ENCODE data around the gene ZNF423. TPM values are rescaled to one million over a fixed set of nuclear protein-coding genes. Genes with fewer than 3 reads are reported as not detected.
A peak's percentile ranks its signal among the peaks of the same experiment; 100 is the strongest.

Gene ZNF423
- total RNA-seq, 1 experiment from 2014 or later: 43.6 TPM

DNA sequence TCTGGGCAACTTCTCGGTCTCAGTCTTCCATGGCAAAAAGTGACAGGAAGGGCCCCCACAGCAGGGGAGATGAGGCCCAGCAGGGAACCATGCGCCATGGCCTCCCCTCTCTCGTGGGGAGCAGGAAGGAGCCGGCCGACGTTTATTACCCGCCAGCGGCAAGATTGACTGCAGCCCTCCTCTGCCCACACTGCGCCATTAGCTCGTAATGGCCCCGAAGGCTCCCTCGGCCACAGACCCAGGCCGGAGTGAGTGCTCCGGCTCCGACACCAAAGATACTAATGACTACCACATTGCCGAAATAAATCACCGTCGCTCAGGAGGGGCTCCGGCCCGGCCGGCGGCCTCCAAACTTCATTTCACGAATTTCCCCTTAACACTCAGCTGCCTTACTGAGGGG lies 255.4 kb downstream of the ZNF423 start:
- Histone ChIP-seq H3K27me3 (ENCODE audit: control insufficient read depth, insufficient read depth, low read length) (no peaks in the 10 kb centered on the region), H3K36me3 (replicated peaks; ENCODE audit: control insufficient read depth, insufficient read depth, low read length) (no peaks in the 10 kb centered on the region), H3K4me3 (ENCODE audit: insufficient read depth, low read depth, low read length) (no peak overlapping the region)
- no peak for DNase-seq

DNA sequence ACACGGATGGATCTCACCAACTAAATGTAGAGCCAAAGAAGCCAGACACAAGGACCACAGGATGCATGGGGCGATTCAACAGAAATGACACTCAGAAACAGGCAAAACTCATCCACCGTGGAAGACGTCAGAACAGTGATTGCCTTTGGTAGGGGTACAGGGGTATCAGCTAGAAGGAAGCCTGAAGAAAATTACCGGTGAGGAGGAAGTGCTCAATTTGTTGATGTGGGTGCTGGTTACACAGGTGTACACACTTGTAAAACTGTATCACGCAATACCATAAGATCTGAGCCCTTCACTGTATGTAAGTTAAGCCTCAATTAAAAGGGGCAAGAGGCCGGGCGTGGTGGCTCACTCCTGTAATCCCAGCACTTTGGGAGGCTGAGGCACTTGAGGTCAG lies 256.2 kb downstream of the ZNF423 start:
- H3K36me3 ChIP-seq (replicated peaks; ENCODE audit: control insufficient read depth, insufficient read depth, low read length): no peaks in the 10 kb centered on the region
- H3K4me3 ChIP-seq (ENCODE audit: insufficient read depth, low read depth, low read length): no peak overlapping the region
- DNase-seq: no peak
- no peaks in the 10 kb centered on the region for H3K27me3 ChIP-seq (ENCODE audit: control insufficient read depth, insufficient read depth, low read length)

DNA sequence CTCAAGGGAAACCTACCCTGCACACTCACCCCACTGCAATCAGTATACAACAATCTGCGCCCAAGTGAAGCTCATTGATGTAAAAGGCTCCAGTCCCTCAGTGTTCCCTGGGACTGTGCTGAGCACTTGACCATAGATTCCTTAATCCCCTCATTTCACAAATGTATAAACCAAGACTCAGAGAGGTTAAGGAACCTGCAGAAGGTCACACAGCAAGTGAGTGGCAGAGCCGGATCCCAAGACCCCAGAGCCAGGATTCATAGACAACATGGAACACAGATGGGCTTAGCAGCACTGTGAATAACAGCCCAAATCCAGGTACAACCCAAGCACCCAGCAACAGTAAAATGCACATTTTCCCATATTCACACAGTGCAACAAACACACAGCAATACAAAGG lies 256.6 kb downstream of the ZNF423 start:
- H3K27me3 ChIP-seq (ENCODE audit: control insufficient read depth, insufficient read depth, low read length): no peaks in the 10 kb centered on the region
- no peak overlapping the region for H3K4me3 ChIP-seq (ENCODE audit: insufficient read depth, low read depth, low read length)
- H3K36me3 ChIP-seq (replicated peaks; ENCODE audit: control insufficient read depth, insufficient read depth, low read length): no peaks in the 10 kb centered on the region
- no peak for DNase-seq

DNA sequence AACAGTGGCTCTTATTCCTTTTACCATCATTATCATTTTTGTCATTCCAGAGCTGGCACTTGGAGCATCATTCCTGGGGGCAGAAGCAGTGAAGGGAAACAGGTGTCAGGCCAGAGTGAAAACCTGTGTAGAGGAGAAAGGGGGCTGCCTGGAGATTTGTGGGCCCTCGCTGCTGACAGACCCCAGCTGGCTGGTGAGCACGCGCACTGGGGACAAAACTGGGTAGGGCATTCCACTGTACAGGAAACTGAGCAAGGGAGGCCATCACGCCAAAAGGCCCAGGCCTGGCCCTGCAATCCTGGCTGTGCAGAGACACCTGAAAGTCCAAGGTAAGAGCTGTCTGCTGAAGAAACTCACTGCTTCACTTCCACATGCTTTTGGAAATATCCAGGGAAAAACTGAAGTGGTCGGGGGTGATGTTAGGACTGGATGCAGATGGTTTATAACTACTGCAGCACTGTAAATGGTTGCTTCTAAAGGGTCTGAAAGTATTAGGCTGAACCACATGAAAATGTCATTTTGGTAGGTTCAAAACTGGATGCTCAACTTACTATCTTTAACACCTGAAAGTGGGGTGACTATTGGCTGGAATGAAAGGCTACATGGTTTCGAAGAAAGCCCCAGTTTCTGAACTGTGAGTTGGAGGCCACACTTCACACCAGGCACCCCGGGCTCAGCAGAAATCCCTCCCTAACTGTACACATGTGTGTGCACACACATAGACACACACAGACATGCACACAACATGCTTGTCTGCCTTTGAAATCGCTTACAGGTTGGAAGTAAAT lies 257.3 kb downstream of the ZNF423 start:
- Histone ChIP-seq H3K27me3 (ENCODE audit: control insufficient read depth, insufficient read depth, low read length) (no peaks in the 10 kb centered on the region), H3K4me3 (ENCODE audit: insufficient read depth, low read depth, low read length) (no peak overlapping the region), H3K36me3 (replicated peaks; ENCODE audit: control insufficient read depth, insufficient read depth, low read length) (no peaks in the 10 kb centered on the region)
- DNase-seq: peak; percentile 12

DNA sequence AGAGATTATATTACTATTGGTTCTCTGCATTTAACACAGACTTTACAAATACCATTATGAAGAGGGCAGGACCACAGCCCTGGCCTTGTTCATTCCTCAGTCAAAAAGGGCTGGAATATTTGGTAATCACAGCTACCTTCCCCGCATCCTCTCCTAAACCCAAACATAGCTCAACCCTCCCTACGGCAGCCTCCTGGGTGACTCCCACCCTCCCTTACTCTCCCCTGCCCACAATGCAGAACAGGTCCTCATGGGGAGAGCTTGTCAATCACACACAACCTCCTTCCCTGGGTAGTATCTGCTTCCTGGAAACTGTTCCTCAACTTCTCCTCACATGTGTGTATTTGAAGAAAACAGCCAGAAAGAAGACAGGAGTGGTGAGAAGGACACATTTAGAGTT lies 258.1 kb downstream of the ZNF423 start:
- Histone ChIP-seq H3K36me3 (replicated peaks; ENCODE audit: control insufficient read depth, insufficient read depth, low read length) (no peaks in the 10 kb centered on the region), H3K27me3 (ENCODE audit: control insufficient read depth, insufficient read depth, low read length) (no peaks in the 10 kb centered on the region), H3K4me3 (ENCODE audit: insufficient read depth, low read depth, low read length) (no peak overlapping the region)
- peak; percentile 46 for DNase-seq

DNA sequence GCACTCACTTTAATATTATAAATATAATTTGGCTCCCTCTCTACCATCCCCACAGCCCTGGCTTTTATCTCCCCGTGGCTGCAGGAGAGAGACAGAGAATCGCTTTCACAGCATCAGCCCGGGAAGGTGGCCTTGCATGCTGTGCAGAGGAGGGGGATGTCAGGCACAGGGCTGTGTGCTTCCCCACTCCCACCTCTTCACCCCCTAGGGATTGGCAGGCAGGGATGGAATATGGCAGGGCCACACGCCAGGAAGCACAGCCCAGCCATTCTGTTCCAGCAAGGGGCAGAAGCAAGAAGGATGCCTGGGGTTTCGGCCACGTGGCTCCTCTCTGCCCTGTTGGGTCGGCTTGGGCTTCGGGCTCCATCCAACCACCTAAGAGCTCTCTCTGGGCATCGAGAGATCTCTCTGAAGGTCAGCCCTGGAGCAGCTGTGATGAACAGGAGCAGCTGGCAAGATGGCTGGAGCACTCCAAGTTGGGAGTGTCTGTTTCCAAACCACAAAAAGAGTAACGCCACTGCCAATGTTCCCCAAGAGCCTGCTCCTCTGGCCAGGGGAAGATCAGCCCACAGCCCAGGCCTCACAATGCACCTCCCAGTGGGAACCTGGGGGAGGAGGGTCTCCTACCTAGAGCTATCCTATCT lies 259.1 kb downstream of the ZNF423 start:
- no peak overlapping the region for H3K4me3 ChIP-seq (ENCODE audit: insufficient read depth, low read depth, low read length)
- DNase-seq: peak; percentile 71
- no peaks in the 10 kb centered on the region for H3K36me3 ChIP-seq (replicated peaks; ENCODE audit: control insufficient read depth, insufficient read depth, low read length)
- no peaks in the 10 kb centered on the region for H3K27me3 ChIP-seq (ENCODE audit: control insufficient read depth, insufficient read depth, low read length)

DNA sequence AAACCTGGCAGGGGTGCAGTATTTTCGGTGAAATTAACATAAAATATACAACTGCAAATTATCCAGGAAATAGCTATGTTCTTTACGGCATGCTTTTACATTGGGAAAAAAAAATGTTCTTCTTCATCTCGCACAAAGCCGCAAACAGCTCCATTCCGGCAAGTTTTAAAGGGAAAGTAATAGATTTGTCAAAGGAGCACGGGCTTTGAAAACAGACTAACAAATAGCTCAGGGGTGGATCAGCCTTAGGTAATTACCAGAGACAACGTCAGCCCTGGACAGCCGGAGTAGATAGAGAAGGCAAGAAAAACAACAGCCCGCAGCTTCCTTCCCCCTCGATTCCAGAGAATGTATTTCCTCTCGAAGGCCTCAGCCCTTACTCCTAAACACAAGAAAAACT lies 259.8 kb downstream of the ZNF423 start:
- no peak for DNase-seq
- Histone ChIP-seq H3K36me3 (replicated peaks; ENCODE audit: control insufficient read depth, insufficient read depth, low read length) (no peaks in the 10 kb centered on the region), H3K4me3 (ENCODE audit: insufficient read depth, low read depth, low read length) (no peak overlapping the region), H3K27me3 (ENCODE audit: control insufficient read depth, insufficient read depth, low read length) (no peaks in the 10 kb centered on the region)

DNA sequence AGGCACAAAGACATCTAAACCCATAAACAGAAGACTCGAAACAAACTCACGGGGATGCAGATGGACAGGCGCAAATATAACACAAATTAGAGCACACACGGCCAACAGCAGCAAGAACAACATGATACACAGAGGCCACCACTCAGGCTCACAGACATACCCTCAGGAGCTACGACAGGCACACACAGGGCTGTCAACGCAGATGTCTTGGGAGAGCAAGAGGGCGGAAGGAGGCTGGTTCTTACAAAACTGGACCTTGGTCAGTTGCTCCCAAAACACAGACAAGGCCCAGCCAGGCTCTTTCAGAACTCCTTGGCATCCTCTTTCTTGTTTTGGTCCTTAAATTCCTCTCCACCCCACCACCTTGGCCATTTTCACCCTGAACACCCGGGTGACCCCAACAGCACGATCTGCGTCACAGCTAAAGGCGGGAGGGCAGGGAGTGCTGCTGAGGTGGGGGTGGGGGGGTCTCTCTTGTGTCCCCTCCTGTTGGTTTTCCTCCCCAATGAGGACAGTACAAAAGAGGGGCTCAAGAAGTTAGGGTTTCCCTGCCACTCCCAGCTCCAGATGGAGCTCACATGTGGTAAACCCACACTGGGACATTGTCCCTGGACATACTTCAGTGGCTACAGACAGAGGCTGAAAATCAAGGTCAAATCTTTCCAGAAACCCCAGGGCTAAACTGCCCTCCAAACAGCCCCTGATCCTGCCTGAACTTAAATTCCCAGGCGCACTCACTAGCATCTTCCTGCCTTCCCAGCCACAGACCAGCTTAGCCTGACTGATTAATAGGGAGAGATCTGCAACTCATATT lies 261.0 kb downstream of the ZNF423 start:
- Histone ChIP-seq H3K4me3 (ENCODE audit: insufficient read depth, low read depth, low read length) (no peak overlapping the region), H3K36me3 (replicated peaks; ENCODE audit: control insufficient read depth, insufficient read depth, low read length) (no peaks in the 10 kb centered on the region), H3K27me3 (ENCODE audit: control insufficient read depth, insufficient read depth, low read length) (no peaks in the 10 kb centered on the region)
- no peak for DNase-seq

DNA sequence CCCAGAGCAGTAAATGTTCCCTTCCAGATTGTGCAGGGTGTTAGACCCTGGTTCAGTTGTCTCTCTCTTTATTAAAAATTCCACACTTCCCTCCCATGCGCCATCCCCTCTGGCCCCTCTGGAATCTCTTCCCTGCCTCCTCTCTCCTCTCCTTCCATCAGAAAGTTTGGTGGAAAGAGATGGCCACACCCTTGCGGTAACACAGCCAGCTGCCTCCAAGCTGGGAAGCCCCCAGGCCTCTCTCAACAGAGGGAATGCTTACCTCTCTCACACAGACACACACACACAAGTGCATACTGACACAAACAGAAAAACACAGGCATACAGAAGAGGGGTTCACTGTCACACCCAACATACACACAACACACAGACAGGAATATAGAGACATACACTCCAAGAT lies 261.8 kb downstream of the ZNF423 start:
- Histone ChIP-seq H3K4me3 (ENCODE audit: insufficient read depth, low read depth, low read length) (no peak overlapping the region), H3K27me3 (ENCODE audit: control insufficient read depth, insufficient read depth, low read length) (no peaks in the 10 kb centered on the region), H3K36me3 (replicated peaks; ENCODE audit: control insufficient read depth, insufficient read depth, low read length) (no peaks in the 10 kb centered on the region)
- no peak for DNase-seq

DNA sequence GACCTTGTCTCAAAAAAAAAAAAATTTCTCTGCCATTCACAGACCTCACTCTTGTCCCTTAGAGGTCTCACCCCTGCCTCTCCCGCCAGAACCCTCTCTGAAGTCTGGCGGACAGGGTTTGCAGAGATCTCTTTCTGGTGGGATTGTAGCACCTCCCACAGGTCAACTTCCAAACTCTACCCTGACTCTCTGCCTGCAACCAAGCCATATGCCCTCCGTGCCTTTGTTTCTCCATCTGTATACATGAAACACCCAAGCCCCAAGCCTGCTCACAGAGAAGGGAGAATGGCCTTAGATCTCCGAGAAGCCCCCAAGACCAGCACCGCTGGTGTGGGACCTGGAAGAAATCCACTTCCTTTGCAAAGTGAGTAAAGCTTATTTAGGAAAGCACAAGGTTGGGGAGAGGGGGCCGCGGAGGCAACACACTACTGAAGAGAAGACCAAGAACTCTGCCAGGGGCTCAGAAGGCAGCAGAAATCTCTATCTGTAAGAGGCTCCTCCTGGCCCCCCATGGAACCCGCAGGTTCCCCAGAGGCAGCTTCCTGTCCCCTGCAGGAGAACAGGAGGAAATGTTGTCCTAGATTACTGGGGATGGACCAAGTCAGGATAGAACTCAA lies 262.4 kb downstream of the ZNF423 start:
- DNase-seq: no peak
- Histone ChIP-seq H3K36me3 (replicated peaks; ENCODE audit: control insufficient read depth, insufficient read depth, low read length) (no peaks in the 10 kb centered on the region), H3K4me3 (ENCODE audit: insufficient read depth, low read depth, low read length) (no peak overlapping the region), H3K27me3 (ENCODE audit: control insufficient read depth, insufficient read depth, low read length) (no peaks in the 10 kb centered on the region)

DNA sequence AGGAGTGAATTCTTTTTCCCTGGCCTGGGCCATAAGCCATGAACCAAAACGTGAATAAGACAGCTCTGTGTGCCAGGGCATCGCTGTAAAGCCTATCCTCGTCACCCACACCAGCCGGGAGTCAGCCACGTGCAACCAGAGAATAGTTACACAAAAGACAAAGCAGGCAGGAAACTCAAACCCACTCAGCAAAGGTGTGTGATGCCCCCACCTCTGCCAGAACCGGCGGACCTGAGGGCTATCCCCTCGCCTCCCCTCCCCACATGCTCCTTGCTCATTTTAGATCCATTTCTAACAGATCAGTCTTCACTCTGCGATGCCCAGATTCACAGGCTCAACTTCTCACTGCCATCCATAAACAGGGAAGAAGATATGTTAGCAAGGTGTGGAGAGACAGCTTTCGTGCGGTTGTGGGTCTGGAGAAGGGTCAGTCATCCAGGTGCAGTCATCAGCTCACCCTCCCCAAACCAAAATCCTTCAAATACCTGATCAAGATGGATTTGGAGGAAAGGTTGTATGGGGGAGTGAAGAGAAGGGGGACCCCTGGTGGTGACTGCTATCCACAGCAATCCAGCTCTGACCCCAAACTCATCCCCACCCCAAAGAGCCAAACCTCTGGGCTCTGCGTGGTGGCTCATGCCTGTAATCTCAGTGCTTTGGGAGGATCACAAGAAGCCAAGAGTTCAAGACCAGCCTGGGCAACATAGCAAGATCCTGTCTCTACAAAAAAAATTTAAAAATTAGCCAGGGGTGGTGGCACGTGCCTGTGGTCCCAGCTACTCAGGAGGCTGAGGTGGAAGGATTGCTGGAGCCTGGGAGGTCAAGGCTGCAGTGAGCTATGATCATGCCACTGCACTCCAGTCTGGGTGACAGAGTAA lies 263.1 kb downstream of the ZNF423 start:
- Histone ChIP-seq H3K36me3 (replicated peaks; ENCODE audit: control insufficient read depth, insufficient read depth, low read length) (no peaks in the 10 kb centered on the region), H3K27me3 (ENCODE audit: control insufficient read depth, insufficient read depth, low read length) (no peaks in the 10 kb centered on the region), H3K4me3 (ENCODE audit: insufficient read depth, low read depth, low read length) (no peak overlapping the region)
- DNase-seq: peak; percentile 88

DNA sequence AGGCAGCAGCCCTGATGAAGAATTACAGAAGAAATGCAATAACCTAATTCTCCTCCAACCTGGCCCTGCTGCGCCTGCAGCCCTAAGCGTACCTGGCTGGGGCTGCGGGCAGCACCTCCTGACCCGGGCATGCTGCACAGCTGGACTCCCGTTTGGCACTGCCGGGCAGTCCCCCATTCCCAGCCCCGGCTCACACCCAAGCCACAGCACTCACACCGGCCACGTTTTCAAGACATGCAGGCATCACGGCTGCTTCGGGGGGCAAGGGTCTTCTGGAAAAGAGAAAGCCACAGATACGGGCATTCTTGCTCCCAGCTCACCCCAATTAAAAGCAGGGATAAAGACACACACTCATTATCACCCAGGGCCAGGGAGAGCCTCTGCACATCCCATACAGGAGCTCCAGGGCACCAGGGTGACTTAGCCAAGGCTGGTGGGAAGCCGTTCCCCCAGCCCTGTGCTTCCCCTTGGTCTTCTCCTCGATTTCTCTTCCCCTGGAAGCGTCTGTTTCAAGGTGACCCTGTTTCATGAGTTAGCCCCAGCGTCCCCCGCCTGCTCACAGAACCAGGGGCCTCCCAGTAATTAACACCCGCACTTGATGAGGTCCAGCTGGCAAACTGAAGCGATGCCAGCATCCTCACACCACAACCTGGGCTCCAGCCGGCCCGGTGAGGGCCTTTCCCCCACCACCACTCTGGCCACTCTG lies 265.6 kb downstream of the ZNF423 start:
- H3K4me3 ChIP-seq (ENCODE audit: insufficient read depth, low read depth, low read length): no peak overlapping the region
- no peaks in the 10 kb centered on the region for H3K36me3 ChIP-seq (replicated peaks; ENCODE audit: control insufficient read depth, insufficient read depth, low read length)
- H3K27me3 ChIP-seq (ENCODE audit: control insufficient read depth, insufficient read depth, low read length): no peaks in the 10 kb centered on the region
- no peak for DNase-seq

DNA sequence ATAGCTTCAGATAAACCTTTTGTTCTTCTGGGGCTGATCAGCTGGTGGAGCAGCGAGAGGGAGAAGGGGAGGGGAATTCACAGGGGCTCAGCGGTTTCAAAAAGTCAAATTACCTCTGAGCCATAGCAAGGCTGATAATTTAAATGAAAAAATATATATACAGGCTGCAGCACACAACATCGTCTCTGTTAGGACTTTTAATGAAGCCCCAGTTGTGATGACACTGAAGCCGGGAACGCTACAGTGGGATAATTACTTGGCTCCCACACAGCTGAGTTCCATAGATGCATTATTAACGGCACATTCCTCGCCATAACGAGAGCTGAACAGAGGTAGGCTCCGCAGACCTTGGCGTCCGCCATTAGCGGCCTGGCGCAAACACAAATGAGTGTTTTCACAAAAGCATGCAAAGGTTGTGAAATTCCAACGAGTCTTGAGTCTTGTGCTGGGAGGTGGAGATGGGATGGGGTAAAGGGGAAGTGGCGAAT lies 266.3 kb downstream of the ZNF423 start:
- no peak for DNase-seq
- no peaks in the 10 kb centered on the region for H3K36me3 ChIP-seq (replicated peaks; ENCODE audit: control insufficient read depth, insufficient read depth, low read length)
- no peak overlapping the region for H3K4me3 ChIP-seq (ENCODE audit: insufficient read depth, low read depth, low read length)
- no peaks in the 10 kb centered on the region for H3K27me3 ChIP-seq (ENCODE audit: control insufficient read depth, insufficient read depth, low read length)

All from H7 (cell line).